HCT116 (cell line): Measurements from ENCODE around the gene SCUBE2. TPM values are rescaled to one million over a fixed set of nuclear protein-coding genes. Genes with fewer than 3 reads are reported as not detected.

Experiments used
- ATAC-seq: fragments of 200-7000 bp; cut with Tn5 transposase; 2 replicates; pipeline ENCODE4 v1.9.1; 2020; ENCODE audit warnings: mild to moderate bottlenecking, moderate library complexity
- BruUV-seq: library from RNA; stranded (reverse); fragments of 400-500 nt; replicated peaks from 2 replicates; lab custom pipeline; 2021; lab: Mats Ljungman, UMichigan
- CTCF ChIA-PET: fragments of 300-600 bp; sonication (Branson Sonifier 250); formaldehyde crosslinking; loops from one replicate; lab custom pipeline; 2021; ENCODE audit warnings: antibody characterized with exemption; lab: Charles Lee
- POLR2A ChIA-PET: fragments of 300-600, 350-600 bp; sonication (Branson Sonifier 250); formaldehyde crosslinking; loops from one replicate; lab custom pipeline; 2021; ENCODE audit warnings: antibody characterized with exemption; lab: Charles Lee
- RAD21 ChIA-PET, 2 experiments: fragments of 300-600 bp; sonication (Branson Sonifier 250); formaldehyde crosslinking; loops; one replicate each; lab custom pipeline; 2023; ENCODE audit warnings: low total read pairs in 2 of 2; ENCODE audit not compliant: uncharacterized antibody in 2 of 2, unreplicated experiment in 2 of 2, low non-redundant PET in 1 of 2; lab: Charles Lee
- DNase-seq: peaks from one replicate; pipeline ENCODE4 v3.0.0-alpha.2; 2010; ENCODE audit warnings: low read depth, low spot score
- H2AFZ ChIP-seq: fragments of 200-600 bp; shearing (Covaris generic), sonication (generic); 2 replicates; pipeline ENCODE4 v1.6.1; 2017; ENCODE audit warnings: low read depth, mixed run types, mixed read lengths, antibody characterized with exemption, low read length; ENCODE audit not compliant: poor library complexity, severe bottlenecking
- H3K27ac ChIP-seq: 2 replicates; pipeline ENCODE4 v1.5.1; 2012; ENCODE audit warnings: low read depth, low read length
- H3K27me3 ChIP-seq: fragments of 200-600 bp; sonication (generic); 2 replicates; pipeline ENCODE4 v1.6.1; 2016; ENCODE audit warnings: mixed run types, low read length, mixed read lengths; ENCODE audit not compliant: insufficient read depth
- H3K36me3 ChIP-seq, 2 experiments: fragments of 200-500 bp in 1 of 2; fragments of 200-600 bp in 1 of 2; sonication (Bioruptor generic) in 1 of 2; sonication (generic) in 1 of 2; 2 replicates each; pipeline versions ENCODE4 v1.5.1 to v1.6.1; 2014 to 2016; ENCODE audit warnings: low read length in 2 of 2, inconsistent platforms in 1 of 2, mixed read lengths in 1 of 2, mixed run types in 1 of 2; ENCODE audit not compliant: insufficient read depth in 2 of 2, control insufficient read depth in 1 of 2
- H3K4me1 ChIP-seq, 2 experiments: fragments of 200-600 bp in 1 of 2; sonication (generic) in 1 of 2; 2 replicates each; pipeline versions ENCODE4 v1.5.1 to v1.6.1; 2012 to 2017; ENCODE audit warnings: low read length in 2 of 2, inconsistent platforms in 1 of 2, mild to moderate bottlenecking in 1 of 2, mixed read lengths in 1 of 2, mixed run types in 1 of 2, moderate library complexity in 1 of 2; ENCODE audit not compliant: insufficient read depth in 2 of 2, control insufficient read depth in 1 of 2
- H3K4me2 ChIP-seq: fragments of 200-600 bp; sonication (generic); 2 replicates; pipeline ENCODE4 v1.6.1; 2017; ENCODE audit warnings: mixed run types, low read length, mixed read lengths
- H3K4me3 ChIP-seq, 2 experiments: fragments of 200-600 bp in 1 of 2; sonication (generic) in 1 of 2; replicated peaks in 1 of 2; 2 replicates each; pipeline ENCODE4 v1.5.1; 2011 to 2016; ENCODE audit warnings: low read length in 2 of 2, control low read depth in 1 of 2, low read depth in 1 of 2, mild to moderate bottlenecking in 1 of 2, mixed read lengths in 1 of 2, mixed run types in 1 of 2
- H3K79me2 ChIP-seq: fragments of 200-600 bp; sonication (generic); 2 replicates; pipeline ENCODE4 v1.6.1; 2017; ENCODE audit warnings: mild to moderate bottlenecking, mixed run types, low read length, moderate library complexity, mixed read lengths; ENCODE audit not compliant: insufficient read depth
- H3K9ac ChIP-seq: fragments of 200-600 bp; sonication (generic); 2 replicates; pipeline ENCODE4 v1.6.1; 2016; ENCODE audit warnings: low read length, mixed read lengths
- H3K9me2 ChIP-seq: fragments of 200-600 bp; sonication (generic), shearing (Covaris generic); 2 replicates; pipeline ENCODE4 v1.6.1; 2017; ENCODE audit warnings: mixed run types, mild to moderate bottlenecking, moderate library complexity; ENCODE audit not compliant: insufficient read depth
- H3K9me3 ChIP-seq, 2 experiments: fragments of 200-500 bp in 1 of 2; fragments of 200-600 bp in 1 of 2; sonication (Bioruptor generic) in 1 of 2; sonication (generic) in 1 of 2; 2 replicates each; pipeline ENCODE4 v1.6.1; 2014 to 2017; ENCODE audit warnings: low read length in 2 of 2, mixed read lengths in 2 of 2, inconsistent platforms in 1 of 2, low read depth in 1 of 2, mild to moderate bottlenecking in 1 of 2, mixed run types in 1 of 2, moderate library complexity in 1 of 2; ENCODE audit not compliant: control insufficient read depth in 1 of 2, insufficient read depth in 1 of 2
- H4K20me1 ChIP-seq: fragments of 200-600 bp; sonication (generic), shearing (Covaris generic); 2 replicates; pipeline ENCODE4 v1.6.1; 2017; ENCODE audit warnings: mixed run types, mild to moderate bottlenecking, moderate library complexity; ENCODE audit not compliant: insufficient read depth
- CBX3 ChIP-seq: IDR thresholded peaks from 2 replicates; pipeline ENCODE4 v1.6.1; 2012; ENCODE audit warnings: low read depth
- CEBPB ChIP-seq: IDR thresholded peaks from 2 replicates; pipeline ENCODE4 v1.6.1; 2012; ENCODE audit warnings: low read depth
- EGR1 ChIP-seq: IDR thresholded peaks from 2 replicates; pipeline ENCODE4 v1.6.1; 2012; ENCODE audit warnings: low read depth
- ELF1 ChIP-seq: IDR thresholded peaks from 2 replicates; pipeline ENCODE4 v1.6.1; 2012; ENCODE audit warnings: low read depth, borderline replicate concordance
- EZH2 ChIP-seq: fragments of 200-600 bp; sonication (generic); IDR thresholded peaks from 2 replicates; pipeline ENCODE4 v1.6.1; 2017; ENCODE audit warnings: antibody characterized with exemption, mixed run types
- EZH2phosphoT487 ChIP-seq: fragments of 200-600 bp; IDR thresholded peaks from 2 replicates; pipeline ENCODE4 v1.6.1; 2018; ENCODE audit warnings: antibody characterized with exemption, borderline replicate concordance
- FOSL1 ChIP-seq: IDR thresholded peaks from 2 replicates; pipeline ENCODE4 v1.6.1; 2012; ENCODE audit warnings: low read depth
- JUND ChIP-seq: IDR thresholded peaks from 2 replicates; pipeline ENCODE4 v1.6.1; 2012
- POLR2A ChIP-seq: IDR thresholded peaks from 2 replicates; pipeline ENCODE4 v1.7.0; 2011; ENCODE audit warnings: borderline replicate concordance; ENCODE audit not compliant: insufficient read depth, insufficient read length; ENCODE audit errors: extremely low read depth
- POLR2AphosphoS5 ChIP-seq: IDR thresholded peaks from 2 replicates; pipeline ENCODE4 v1.6.1; 2011; ENCODE audit warnings: mild to moderate bottlenecking, low read depth, low read length, moderate library complexity
- RAD21 ChIP-seq: IDR thresholded peaks from 2 replicates; pipeline ENCODE4 v1.6.1; 2012; ENCODE audit warnings: low read depth, mild to moderate bottlenecking
- SP1 ChIP-seq: IDR thresholded peaks from 2 replicates; pipeline ENCODE4 v1.6.1; 2012; ENCODE audit warnings: low read depth
- SRF ChIP-seq: IDR thresholded peaks from 2 replicates; pipeline ENCODE4 v1.6.1; 2012; ENCODE audit warnings: low read depth
- TCF7L2 ChIP-seq: IDR thresholded peaks from 2 replicates; pipeline ENCODE4 v1.7.0; 2011; ENCODE audit warnings: borderline replicate concordance, inconsistent platforms; ENCODE audit not compliant: insufficient read depth, insufficient read length; ENCODE audit errors: extremely low read depth
- YY1 ChIP-seq: IDR thresholded peaks from 2 replicates; pipeline ENCODE4 v1.6.1; 2011; ENCODE audit warnings: low read length, low read depth, moderate library complexity, mild to moderate bottlenecking; ENCODE audit not compliant: insufficient replicate concordance; ENCODE audit errors: extremely low read depth
- ZBTB33 ChIP-seq: IDR thresholded peaks from 2 replicates; pipeline ENCODE4 v1.6.1; 2011; ENCODE audit warnings: mild to moderate bottlenecking, low read length, moderate library complexity; ENCODE audit not compliant: insufficient replicate concordance; ENCODE audit errors: extremely low read depth
- ZFX ChIP-seq: fragments of 450-650 bp; IDR thresholded peaks from 2 replicates; pipeline ENCODE4 v1.6.1; 2017
- intact Hi-C: fragments of 100-400 bp; cut with micrococcal nuclease; formaldehyde crosslinking; loops from 2 replicates; pipeline ENCODE4 v1.10.0; 2022
- total RNA-seq: library from RNA; stranded (reverse); gene quantifications from one replicate; pipeline ENCODE4 v1.2.1, GENCODE V29; 2021; ENCODE audit not compliant: unreplicated experiment
- TF ChIP-seq, protein P1 (sequence below): IDR thresholded peaks from 2 replicates; pipeline ENCODE4 v1.6.1; 2012
- TF ChIP-seq, protein P2 (sequence below): IDR thresholded peaks from 2 replicates; pipeline ENCODE4 v1.6.1; 2012
- TF ChIP-seq, protein P3 (sequence below): IDR thresholded peaks from 2 replicates; pipeline ENCODE4 v1.6.1; 2012; ENCODE audit warnings: low read depth

SCUBE2 gene
- total RNA-seq, 1 experiment from 2014 or later: 1.3 TPM

DNA sequence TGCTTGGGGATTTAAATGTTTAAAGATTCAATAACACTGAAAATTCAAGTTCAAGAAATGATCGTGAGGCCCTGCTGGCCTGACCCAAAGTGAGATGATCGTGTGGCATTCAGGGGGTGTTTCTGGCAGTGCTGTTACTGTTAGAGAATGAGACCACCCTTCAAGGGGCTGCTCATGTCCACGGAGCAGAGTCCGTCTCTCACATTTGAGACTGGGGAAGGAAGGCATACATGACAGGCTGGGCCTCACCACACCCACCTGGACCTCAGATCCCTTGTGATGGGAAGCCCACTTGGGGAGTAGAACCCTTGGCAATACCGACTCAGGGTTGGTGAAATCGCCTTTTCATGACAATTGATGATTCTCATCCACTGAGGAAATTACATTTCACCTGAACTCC lies 71.5 kb downstream of the SCUBE2 start:
- Histone ChIP-seq H3K4me1 (0 out of 4 replicates have a peak, but pooled peaks cover 0 to 2% of the 10 kb centered on the region in 2 experiments), H3K27me3 (peaks cover 5% of the 10 kb centered on the region; the same call in 1 of the 2 replicates), H4K20me1 (no peaks in the 10 kb centered on the region), H3K36me3 (no peaks in the 10 kb centered on the region), H3K4me2 (no peak overlapping the region), H3K79me2 (no peaks in the 10 kb centered on the region), H3K27ac (no peak overlapping the region)
- intact Hi-C loops: no loop called here
- ChIA-PET RAD21 (no interaction called here), CTCF (no interaction called here)
- DNase-seq: no peak
- TF ChIP-seq, protein P1, sequence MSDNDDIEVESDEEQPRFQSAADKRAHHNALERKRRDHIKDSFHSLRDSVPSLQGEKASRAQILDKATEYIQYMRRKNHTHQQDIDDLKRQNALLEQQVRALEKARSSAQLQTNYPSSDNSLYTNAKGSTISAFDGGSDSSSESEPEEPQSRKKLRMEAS: no peak
- no peak for TF ChIP-seq EZH2
- no peak for TF ChIP-seq CEBPB
- TF ChIP-seq, protein P2, sequence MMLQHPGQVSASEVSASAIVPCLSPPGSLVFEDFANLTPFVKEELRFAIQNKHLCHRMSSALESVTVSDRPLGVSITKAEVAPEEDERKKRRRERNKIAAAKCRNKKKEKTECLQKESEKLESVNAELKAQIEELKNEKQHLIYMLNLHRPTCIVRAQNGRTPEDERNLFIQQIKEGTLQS: no peak
- TF ChIP-seq POLR2A: no peak
- TF ChIP-seq EZH2phosphoT487: no peak
- no peak for TF ChIP-seq EGR1
- TF ChIP-seq, protein P3, sequence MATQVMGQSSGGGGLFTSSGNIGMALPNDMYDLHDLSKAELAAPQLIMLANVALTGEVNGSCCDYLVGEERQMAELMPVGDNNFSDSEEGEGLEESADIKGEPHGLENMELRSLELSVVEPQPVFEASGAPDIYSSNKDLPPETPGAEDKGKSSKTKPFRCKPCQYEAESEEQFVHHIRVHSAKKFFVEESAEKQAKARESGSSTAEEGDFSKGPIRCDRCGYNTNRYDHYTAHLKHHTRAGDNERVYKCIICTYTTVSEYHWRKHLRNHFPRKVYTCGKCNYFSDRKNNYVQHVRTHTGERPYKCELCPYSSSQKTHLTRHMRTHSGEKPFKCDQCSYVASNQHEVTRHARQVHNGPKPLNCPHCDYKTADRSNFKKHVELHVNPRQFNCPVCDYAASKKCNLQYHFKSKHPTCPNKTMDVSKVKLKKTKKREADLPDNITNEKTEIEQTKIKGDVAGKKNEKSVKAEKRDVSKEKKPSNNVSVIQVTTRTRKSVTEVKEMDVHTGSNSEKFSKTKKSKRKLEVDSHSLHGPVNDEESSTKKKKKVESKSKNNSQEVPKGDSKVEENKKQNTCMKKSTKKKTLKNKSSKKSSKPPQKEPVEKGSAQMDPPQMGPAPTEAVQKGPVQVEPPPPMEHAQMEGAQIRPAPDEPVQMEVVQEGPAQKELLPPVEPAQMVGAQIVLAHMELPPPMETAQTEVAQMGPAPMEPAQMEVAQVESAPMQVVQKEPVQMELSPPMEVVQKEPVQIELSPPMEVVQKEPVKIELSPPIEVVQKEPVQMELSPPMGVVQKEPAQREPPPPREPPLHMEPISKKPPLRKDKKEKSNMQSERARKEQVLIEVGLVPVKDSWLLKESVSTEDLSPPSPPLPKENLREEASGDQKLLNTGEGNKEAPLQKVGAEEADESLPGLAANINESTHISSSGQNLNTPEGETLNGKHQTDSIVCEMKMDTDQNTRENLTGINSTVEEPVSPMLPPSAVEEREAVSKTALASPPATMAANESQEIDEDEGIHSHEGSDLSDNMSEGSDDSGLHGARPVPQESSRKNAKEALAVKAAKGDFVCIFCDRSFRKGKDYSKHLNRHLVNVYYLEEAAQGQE: no peak
- TF ChIP-seq ZFX: no peak
- TF ChIP-seq ZBTB33: no peak
- TF ChIP-seq JUND: no peak
- no peak for TF ChIP-seq POLR2AphosphoS5
- TF ChIP-seq CBX3: no peak
- TF ChIP-seq RAD21: no peak
- no peak for TF ChIP-seq SP1
- no peak for TF ChIP-seq ELF1
- no peak for TF ChIP-seq TCF7L2
- no peak for TF ChIP-seq FOSL1
- TF ChIP-seq YY1: no peak
- TF ChIP-seq SRF: no peak
- TF ChIP-seq, all 23 proteins: peak for 0
- Histone ChIP-seq H3K9me3 (no peaks in the 10 kb centered on the region), H3K4me3 (no peak overlapping the region), H3K9ac (no peak overlapping the region), H3K9me2 (no peaks in the 10 kb centered on the region), H2AFZ (no peak overlapping the region)
- no TSS peak for BruUV-seq
- ATAC-seq: no peak
- POLR2A ChIA-PET: no interaction called here
